Activated CD8-positive, alpha-beta memory T cell treated with anti-CD3 and anti-CD28 coated beads, Interleukin-2, amount 50 U/mL, for 4 hours (primary cell): ENCODE results near the gene MYL1.

ENCODE experiments used
- DNase-seq: peaks from one replicate; pipeline ENCODE4 v3.0.0-alpha.2; 2020

MYL1 gene

DNA sequence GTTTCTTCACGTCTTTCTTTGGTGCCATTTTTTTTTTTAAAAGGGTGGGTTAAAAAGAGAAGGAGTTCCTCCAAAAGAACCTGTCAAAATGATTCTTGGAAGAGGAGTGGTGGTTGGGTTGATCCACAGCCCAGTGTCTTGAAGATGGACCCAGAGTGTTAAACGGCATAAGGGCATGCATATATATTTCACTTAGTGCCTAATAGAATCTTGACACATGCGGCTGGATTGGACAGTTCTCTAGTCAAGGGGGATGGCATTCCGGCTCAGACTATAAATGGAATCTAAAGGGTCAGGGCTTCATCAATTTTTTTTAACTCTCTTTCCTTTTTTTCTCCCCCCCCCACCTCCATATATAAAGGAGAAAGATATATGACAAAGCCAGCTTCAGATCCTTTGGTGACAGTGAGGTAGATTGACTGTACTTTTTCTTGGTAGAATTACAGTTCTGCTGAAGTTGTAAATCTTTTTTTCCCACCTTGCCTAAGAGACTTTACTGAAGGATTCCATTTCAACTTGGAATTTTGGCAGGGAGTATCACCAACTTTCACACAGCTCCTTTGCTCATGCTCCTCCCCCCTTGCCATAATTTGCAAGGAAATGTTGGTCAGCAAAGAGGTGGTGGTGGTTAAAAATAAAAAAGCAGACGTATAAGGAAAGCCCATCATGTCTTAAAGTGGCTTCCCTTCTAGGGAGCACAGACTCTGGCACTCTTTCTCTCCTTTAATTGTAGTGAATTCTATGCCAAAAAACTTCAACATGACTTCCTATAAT is at the start of gene MYL1:
Gene MYL1, minus strand, starts transcription at position 160 of the 774 bp plus-strand sequence. Its CDS starts 132 bp downstream, at position 28.
- no peak for DNase-seq

DNA sequence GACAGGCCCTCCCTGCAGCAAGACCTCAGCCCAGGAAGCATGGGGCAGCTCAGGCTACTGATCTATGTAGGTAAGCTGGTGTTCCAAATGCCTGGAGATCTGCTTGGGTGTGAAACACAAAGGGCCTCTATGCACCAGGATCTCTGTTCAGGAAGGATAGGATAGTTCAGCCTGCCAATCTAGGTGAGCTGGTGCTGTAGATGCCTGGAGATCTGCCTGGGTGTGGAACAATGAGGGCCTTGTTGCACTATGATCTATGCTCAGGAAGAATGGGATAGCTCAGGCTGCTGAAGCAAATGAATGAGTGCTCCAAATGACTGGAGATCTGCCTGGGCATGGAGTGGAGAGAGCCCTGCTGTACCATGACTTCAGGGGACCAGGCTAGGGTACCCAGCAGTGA is 48.9 kb upstream of the MYL1 start:
- DNase-seq: no peak

DNA sequence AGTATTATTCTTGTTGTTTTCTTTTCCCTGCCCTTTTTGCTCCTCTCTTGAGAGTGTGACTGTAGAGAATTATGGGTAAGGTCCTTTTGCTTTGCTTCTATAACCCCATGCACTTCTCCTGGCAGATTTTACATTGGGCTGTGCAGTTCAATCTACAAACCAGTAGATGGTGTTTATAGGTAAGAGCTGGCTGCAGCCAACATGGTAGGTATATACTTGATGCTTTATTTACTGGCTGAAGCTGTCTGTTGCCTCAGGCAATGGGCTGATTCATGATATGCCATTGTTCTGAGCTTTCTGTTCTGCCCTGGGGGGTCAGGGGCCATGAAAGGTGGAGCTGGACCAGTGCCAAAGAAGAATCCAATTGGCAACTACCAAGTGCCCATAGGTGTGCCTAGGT is 48.3 kb upstream of the MYL1 start:
- DNase-seq: no peak

- no peak for DNase-seq
Observed at GRCh38 chr2:210360412-210360811, 45.4 kb upstream of the MYL1 start.

GRCh38 chr2:210356944-210357343 is 42.0 kb upstream of the MYL1 start:
- DNase-seq: no peak

DNA sequence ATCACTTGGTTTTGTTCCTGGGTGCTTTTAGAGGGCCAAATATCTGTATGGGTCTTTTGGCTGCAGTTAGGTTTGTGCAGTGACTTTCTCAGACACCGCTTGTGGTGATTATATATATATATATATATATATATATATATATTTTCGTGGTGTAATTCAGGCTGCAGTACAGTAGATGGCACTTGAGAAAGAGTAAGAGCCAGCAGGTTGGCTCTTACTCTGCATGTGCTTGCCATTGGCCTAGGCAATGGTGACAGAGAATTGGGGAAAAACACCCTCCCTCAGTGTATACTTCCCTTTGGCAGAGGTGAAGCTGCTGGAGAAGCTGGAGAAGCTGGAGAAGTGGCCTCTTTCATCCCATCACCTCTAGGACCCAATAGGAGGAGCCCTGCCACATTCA is 22.2 kb upstream of the MYL1 start:
- no peak for DNase-seq

- no peak for DNase-seq
Observed at GRCh38 chr2:210324906-210325305, 9.9 kb upstream of the MYL1 start.

DNA sequence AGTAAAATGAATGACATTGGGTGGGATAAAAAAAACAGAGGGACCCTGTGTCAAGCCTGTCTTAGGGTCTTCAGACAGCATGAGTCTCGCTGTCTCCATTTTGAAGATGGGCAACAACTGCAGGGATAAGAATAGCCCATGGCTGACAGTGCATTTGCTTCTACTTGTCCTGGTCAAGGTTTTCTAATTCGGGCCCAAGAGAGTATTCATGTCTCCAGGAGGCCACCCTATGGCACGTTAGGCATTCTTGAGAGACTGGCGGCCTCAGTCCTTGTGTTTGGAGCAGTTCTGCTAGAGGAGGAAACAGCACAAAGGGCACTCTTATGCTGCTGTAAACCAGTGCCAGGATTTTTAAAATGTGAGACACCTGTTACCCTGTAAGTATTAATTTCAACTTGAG is 9.5 kb upstream of the MYL1 start:
- no peak for DNase-seq

GRCh38 chr2:210323003-210323402 is 8.0 kb upstream of the MYL1 start:
- DNase-seq: no peak

DNA sequence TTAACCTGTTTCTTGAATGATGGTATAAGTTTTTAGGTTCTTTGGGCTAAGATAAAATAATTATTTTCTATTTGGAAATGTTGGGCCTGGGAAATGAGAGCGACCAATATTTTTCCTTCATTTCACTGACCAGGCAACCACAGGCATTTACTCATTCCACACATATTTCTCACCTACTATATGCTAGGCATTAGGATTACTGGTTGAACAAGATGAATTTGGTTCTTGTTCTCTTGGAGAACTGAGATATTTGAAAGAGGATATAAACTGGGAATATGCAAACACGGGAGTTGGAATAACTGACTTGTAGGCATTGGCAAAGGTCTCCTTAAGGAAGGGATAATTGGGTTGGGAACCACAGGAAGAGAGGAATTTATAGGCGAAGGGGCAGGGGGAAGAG is 3.9 kb upstream of the MYL1 start:
- no peak for DNase-seq

DNA sequence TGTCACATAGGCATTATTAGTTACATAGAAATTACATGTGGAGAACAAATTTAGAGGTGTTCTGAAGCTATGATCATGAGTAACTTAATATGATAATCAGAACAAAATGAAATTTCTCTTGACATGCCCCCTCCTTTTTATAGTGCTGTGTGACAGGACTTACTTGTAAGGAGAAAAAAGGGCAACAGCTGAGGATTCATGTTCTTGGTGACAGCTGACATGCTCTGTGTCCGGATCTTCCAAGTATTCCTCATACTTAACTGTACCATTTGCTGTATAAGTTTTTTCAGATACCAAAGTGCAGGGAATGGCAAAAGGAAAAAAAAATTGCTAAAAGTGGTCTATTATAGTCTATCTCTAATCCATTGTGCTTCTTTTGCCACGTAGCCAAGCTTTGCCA is 3.5 kb upstream of the MYL1 start:
- DNase-seq: no peak

- DNase-seq: no peak
Observed at GRCh38 chr2:210310550-210310949, 4.4 kb downstream of the MYL1 start.

- DNase-seq: no peak
Observed at GRCh38 chr2:210309548-210310233, 5.3 kb downstream of the MYL1 start.

DNA sequence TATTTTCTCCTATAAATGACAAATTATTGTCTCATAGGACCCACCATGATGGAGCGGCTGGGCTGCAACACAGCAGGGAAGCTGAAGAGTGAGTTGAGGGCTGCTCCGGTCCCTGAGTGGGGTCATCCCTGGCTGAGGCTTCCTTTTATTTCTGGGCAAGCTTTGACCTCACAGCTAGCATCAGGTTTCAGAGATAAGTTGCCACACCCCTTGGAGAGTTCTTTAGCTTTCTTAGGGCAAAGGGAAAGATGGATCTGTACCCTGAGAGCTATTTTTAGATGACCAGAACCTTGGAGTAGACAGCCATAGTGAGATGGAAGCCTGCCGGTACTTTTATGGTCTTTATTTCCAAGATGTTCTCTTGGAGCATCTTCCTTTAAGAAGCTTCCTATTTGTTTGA is 11.5 kb downstream of the MYL1 start:
- DNase-seq: no peak

DNA sequence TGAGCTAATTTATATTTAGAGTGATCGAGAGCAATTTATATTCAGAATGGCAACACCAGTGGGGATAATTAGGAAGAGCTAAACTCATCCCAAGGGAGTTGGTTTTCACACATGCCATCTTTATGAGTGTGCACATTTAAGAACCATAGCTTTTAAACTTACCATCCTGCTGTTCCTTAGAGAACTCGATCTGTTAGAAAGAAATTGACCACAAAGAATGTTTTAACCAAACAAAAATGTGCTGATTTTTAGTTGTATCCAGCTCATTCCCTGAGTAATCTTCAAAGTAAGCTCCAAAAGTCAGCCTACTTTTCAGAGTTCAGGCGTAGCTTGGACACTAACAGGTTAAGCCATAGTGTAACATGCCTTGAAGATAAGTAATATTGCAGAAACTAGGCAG is 12.6 kb downstream of the MYL1 start:
- no peak for DNase-seq

GRCh38 chr2:210299866-210300373 is 15.1 kb downstream of the MYL1 start:
- no peak for DNase-seq

- no peak for DNase-seq
Observed at GRCh38 chr2:210288408-210288807, 26.6 kb downstream of the MYL1 start.

DNA sequence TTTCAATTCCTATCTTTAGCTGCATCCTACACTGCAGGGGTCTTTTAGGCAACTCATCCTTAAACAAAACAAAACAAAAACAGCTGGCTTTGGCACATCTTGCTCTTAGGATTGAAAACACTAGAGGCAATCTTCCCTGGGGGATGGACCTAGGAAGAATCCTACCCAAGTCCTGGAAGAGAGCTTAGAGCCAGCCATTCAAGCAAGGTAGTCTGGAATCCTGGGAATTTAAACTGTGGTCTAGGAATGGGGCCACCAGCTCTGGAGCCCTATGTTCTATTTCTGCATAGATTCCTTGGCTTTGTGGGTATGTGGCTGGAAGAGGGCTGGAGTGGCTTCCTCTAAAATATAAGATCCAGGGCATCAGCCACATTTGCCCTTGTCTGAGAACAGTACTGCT is 27.7 kb downstream of the MYL1 start:
- DNase-seq: no peak

DNA sequence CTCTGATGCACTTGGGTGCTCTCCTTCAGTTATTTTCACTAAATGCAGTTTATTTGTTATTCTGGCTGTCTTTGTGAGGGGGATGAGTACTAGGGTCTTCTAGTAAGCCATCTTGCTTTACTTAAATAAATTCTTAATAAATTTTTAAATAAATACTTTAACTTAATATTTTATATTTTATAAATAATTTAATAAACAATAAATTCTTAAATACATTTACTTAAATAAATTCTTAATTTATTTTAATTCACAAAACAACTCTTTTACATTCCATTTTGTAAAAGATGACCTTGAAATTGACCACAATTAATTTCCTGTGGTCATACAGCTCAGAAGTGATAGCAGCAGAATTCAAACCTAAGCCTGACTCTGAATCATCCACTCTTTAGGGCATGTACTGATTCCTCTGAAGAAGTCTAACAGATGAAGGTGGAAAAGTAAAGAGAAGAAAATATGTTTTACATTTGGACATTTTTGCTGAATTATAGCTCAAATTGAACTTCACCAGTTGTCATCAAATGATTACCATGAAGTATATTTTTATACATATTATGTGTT is 28.8 kb downstream of the MYL1 start:
- no peak for DNase-seq

DNA sequence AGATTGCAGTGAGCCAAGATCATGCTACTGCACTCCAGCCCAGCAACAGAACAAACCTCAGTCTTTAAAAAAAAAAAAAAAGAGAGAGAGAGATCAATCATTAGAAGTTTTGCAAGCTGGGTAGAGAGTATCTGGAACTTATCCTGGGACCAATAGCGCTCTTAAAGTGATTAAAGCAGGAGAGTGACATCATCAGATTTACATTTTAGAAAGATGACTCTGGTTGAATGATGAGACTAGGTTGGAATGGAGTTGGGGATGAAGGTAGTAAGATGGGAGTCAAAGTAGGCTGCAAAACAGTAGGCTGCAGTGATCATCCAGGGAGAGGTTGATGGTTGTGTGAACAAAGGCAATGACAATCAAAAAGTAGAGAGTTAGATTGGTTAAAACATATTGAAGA is 37.8 kb downstream of the MYL1 start:
- no peak for DNase-seq

DNA sequence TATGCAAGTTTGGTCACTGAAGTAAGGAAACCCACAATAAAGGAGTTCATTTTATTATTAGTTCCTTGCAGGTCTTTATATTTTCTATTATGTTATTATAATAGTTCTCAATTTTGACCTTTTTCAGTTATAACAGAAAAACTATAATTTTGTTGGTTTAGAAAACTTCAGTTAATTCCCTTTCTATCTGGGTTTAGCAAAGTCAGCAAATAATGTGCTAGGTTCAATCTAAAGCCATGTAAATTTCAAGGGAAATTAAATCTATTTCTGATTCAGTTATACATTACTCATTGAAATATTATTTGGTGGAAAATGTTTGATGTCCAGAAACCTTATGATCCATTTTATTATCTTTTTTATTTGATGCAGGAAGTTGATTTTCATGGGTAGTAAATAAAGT is 43.7 kb downstream of the MYL1 start:
- DNase-seq: no peak

DNA sequence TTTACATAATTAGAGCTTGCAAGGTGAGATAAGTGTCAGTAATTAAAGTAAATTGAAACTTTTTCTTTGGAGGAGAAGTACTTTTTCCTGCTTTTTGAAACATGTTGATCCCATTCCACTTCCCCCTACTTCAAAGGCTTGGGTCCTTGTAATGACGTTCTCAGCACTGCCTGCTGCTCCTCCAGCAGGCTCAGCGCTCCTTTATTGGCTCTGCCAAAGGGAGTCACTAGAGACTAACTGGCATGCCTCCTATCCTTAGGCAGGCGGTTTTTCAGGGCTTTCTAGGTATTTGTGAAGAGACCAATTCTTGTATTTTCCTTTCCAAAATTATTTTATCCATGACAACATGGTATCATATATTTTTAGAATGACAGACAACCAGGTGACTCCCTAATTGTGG is 45.8 kb downstream of the MYL1 start:
- DNase-seq: no peak

GRCh38 chr2:210268281-210268680 is 46.7 kb downstream of the MYL1 start:
- no peak for DNase-seq

GRCh38 chr2:210267698-210268097 is 47.3 kb downstream of the MYL1 start:
- no peak for DNase-seq
